GM10847 (cell line): ENCODE data around the gene SLC25A34.

ENCODE experiments used
- POLR2A ChIP-seq: IDR thresholded peaks from 2 replicates; pipeline ENCODE4 v1.6.1; 2011; ENCODE audit not compliant: insufficient read length; ENCODE audit errors: extremely low read depth

Gene SLC25A34

DNA sequence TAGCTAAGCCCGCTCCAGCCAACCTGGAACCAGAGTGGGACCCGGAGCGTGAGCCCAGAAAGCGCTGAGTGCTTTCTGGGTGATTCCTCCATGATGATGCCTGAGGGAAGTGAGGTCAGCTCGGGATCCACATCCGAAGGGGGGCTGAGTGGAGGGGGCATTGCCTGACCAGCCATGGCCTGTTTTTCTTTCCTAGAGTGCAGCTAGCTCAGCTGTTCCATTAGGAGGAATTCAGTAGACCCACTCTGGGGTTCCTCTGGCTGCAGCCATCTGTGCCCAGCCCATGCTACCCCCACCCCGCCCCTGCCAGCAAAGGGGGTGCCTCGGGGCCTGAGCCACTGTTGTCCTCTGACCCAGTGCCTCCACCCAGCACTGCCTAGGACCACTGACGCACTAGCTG lies 9.6 kb upstream of the SLC25A34 start:
- no peak for TF ChIP-seq POLR2A

DNA sequence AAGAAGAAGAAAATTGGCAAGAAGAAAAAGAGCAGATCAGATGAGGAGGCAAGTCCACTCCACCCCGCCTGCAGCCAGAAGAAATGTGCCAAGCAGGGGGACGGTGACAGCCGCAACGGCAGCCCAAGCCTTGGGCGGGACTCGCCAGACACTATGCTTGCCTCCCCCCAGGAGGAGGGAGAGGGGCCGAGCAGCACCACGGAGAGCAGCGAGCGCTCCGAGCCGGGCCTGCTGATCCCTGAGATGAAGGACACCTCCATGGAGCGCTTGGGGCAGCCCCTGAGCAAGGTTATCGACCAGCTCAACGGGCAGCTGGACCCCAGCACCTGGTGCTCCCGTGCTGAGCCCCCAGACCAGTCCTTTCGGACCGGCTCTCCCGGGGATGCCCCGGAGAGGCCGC lies 9.0 kb upstream of the SLC25A34 start:
- TF ChIP-seq POLR2A = no peak

DNA sequence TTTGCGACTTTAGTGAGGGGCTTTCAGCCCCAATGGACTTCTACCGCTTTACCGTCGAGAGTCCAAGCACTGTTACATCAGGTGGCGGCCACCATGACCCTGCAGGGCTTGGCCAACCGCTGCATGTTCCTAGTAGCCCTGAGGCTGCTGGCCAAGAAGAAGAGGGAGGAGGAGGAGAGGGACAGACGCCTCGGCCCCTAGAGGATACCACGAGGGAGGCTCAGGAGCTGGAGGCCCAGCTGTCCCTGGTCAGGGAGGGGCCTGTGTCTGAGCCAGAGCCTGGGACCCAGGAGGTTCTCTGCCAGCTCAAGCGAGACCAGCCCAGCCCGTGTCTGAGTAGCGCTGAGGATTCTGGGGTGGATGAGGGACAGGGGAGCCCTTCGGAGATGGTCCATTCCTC lies 8.6 kb upstream of the SLC25A34 start:
- no peak for TF ChIP-seq POLR2A

DNA sequence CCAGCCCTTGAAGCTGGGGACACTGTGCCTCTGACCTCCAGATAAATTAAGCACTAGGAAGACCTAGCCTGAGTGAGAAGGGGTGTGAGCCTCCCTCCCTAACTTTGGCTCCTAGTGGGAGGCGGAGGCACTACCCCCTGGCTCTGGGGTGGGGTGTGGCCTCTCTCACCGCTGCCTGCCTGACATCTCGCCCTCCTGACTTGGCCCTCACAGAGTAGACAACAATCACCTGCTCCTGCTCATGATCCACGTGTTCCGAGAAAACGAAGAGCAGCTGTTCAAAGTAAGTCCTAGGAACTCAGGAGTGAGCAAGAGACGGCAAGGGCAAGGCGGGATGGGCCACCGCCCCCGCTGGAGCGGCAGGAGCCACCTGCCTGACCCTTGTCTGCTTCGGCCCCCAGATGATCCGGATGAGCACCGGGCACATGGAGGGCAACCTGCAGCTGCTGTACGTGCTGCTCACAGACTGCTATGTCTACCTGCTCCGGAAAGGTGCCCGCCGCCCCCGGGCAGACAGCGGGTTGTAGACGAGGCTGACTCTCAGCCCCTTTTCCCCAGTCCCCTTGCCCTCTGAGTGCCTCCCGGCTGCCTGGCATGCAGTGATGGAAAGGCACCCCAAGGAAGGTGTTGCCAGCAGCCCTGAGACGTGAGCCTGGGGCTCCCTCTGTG lies 8.1 kb upstream of the SLC25A34 start:
- no peak for TF ChIP-seq POLR2A

DNA sequence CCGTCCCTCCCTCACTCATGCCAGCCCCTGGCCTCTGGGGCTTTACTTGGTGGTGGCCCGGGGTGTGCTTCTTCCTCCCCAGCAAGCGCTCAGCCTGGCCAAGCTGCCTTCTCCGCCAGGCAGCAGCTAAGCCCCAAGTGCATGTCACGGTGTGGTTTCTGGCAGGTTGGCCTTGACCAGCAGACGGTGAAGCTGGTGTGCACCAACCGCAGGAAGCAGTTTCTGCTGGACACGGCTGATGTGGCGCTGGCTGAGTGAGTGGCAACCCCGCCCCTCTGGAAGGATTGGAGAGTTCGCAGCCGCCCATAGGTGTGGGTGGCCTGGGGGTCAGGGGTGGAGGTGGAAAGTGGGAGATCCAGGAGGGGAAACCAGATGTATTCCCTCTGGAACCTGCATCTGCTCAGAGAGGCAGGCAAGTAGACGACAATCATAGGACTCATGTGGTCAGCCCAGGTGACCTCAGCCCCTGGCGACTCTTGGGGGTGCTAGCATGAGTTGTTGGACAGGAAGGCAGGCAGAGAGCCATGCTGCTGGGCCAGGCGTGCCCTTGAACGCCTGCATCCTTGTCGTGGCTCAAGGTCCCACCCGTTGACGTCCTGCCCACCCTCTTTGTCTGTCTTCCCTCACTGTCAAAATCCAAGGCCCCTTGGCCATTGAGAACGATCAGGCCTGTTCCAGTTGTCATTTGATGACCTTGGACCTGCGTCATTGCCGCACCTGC lies 7.0 kb upstream of the SLC25A34 start:
- no peak for TF ChIP-seq POLR2A

DNA sequence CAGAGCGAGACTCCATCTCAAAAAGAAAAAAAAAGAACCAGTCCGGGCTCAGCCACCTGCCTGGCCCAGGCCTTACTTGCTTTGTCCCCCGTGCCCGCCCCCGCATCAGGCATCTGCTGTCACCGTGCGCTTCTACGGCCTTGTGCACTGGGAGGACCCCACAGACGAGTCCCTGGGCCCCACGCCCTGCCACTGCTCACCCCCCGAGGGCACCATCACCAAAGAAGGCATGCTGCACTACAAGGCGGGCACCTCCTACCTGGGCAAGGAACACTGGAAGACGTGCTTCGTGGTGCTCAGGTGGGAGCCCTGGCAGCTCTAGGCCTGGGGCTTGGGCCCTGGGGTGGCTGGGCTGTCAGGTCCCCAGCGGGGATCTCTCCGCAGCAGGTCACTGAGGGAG lies 5.6 kb upstream of the SLC25A34 start:
- TF ChIP-seq POLR2A = no peak

DNA sequence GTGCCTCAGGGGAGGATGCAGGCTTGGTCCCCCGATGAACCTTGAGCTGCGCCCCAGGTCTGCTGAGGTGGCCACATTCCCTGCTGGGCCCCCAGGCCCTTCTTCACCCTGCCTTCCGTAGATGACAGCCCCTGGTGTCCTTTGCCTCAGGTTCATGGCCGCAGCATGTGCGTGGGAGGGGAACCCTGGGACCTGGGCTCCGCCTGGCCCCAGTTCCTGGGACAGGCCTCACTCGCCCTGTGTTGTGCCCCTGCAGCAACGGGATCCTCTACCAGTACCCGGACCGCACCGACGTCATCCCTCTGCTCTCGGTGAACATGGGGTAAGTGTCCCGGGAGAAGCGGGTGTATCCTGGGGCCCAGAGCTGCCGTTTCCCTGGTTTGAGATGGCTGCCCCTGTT lies 5.1 kb upstream of the SLC25A34 start:
- no peak for TF ChIP-seq POLR2A

DNA sequence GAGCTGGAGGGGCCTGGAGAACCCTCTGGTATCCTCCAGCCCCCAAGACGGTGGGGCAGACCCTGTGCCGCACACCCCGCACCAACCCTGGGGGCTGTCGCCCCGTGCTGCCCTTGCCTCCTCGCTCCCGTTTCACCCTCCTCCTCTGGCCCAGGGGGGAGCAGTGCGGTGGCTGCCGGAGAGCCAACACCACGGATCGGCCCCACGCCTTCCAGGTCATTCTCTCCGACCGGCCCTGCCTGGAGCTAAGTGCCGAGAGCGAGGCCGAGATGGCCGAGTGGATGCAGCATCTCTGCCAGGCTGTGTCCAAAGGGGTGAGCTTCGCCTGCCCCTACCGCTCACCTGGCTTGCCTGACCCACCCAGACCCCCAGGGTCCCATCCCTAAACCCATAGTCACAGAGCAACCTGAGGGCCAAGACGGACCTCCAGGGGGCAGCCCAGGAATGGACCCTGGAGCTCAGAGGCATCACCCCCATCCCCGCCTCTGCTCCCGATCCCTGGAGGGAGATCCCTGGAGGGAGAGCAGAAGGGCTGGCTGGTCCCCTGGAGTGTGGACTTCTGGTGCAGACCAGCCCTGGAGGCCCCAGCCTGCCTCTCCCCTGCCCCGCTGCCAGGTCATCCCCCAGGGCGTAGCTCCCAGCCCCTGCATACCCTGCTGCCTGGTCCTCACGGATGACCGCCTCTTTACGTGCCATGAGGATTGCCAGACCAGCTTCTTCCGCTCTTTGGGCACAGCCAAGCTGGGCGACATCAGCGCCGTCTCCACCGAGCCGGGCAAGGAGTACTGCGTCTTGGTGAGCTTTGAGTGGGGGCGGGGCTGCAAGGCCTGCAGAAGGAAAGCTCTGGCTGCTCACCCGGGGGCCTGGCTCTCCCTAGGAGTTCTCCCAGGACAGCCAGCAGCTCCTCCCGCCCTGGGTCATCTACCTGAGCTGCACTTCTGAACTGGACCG lies 4.0 kb upstream of the SLC25A34 start:
- no peak for TF ChIP-seq POLR2A

DNA sequence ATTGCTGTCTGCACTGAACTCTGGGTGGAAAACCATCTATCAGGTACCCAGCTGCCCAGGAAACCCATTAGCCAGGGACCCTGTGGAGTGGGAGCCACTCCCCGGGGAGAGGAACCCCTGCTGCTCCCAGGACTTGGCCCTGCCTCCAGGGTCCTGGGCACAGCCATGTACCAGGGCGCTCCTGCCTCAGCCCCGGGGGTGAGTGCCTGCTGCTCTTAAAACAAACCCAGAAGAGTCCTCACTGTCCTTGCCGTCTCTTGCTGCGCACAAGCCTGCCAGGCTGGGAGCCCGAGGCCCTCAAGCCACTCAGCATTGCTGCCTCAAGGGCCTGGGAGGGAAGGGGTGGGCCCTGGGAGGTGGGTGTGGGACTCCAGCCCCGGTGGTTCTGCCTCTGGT lies 3.4 kb upstream of the SLC25A34 start:
- TF ChIP-seq POLR2A = no peak

DNA sequence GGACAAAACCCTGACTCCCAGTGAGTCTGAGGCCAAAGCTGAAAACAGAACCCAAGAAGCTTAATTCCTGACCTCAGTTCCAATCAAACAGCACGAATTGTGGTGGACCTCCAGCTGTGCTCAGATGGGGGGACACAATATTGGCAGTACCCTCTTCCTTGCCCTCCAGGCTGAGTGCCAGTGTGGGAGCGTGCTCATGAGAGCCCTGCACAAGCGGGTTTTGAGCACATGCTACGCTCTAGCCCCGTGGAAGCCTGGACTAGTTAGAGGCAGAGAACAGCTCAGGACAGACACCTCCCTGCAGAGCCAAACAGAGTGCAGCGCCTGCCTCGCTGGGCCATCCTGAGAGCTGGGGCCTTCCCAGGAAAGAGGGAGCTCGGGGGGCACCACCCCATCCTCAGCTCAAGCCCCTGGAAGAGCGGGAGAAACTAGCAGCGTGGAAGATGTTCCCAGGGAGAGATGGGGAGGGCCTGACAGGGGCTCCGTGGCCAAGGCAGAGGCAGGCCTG lies 2.8 kb upstream of the SLC25A34 start:
- TF ChIP-seq POLR2A = no peak

DNA sequence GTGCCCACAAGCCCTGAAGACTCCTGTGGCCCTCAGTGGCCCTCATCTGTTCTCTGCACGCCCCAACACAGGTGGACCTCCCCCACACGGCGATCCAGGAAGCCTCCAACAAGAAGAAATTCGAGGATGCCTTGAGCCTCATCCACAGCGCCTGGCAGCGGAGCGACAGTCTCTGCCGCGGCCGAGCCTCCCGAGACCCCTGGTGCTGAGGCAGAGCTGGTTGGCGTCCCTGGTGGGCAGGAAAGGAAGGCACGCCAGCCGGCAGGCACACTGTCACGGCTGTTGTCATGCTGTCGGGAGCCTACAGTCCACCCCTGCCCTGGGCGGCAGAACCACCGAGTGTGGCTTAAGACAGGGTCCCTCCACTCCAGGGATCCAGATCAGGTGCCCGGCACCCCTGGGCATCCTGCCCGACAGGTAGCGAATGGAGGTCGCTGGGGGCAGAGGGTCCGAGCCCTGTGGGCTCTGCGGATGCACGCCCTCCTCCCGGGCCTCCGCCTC lies 2.3 kb upstream of the SLC25A34 start:
- no peak for TF ChIP-seq POLR2A

DNA sequence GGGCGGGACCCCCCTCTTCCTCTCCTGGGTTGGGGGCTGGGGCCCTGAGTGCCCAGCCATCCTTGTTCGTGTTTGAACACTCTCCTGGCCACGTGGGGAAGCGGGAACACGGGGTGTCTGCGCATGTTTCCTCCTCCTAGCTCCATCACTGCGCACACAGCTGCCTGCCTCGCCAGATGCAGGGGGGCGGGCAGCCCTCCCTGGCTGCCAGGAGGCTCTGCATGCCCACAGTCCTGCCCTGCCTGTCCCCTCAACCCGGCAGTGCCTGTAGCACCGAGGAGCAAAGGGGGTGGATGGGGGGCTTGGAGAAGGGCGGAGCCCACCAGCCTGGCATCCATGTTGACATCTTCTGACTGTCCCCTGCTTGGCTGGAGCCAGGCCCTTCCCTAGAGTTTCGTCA lies 1.8 kb upstream of the SLC25A34 start:
- TF ChIP-seq POLR2A = no peak

DNA sequence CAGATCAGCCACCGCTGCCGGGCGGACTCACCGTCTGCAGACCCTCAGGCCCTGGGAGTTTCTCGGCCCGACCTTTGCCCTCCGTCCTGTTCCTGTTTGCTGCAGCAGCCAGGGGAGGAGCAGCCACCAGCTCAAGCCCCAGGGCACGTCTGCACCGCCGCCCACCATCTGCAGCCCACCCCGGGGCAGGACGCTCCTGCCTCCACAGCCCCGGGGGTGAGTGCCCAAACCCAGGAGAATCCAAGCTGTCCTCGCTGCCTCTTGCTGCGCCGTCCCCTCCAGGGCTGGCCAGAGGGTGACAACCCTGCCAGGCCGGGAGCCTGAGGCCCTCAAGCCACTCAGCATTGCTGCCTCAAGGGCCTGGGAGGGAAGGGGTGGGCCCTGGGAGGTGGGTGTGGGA lies 1.2 kb upstream of the SLC25A34 start:
- no peak for TF ChIP-seq POLR2A

DNA sequence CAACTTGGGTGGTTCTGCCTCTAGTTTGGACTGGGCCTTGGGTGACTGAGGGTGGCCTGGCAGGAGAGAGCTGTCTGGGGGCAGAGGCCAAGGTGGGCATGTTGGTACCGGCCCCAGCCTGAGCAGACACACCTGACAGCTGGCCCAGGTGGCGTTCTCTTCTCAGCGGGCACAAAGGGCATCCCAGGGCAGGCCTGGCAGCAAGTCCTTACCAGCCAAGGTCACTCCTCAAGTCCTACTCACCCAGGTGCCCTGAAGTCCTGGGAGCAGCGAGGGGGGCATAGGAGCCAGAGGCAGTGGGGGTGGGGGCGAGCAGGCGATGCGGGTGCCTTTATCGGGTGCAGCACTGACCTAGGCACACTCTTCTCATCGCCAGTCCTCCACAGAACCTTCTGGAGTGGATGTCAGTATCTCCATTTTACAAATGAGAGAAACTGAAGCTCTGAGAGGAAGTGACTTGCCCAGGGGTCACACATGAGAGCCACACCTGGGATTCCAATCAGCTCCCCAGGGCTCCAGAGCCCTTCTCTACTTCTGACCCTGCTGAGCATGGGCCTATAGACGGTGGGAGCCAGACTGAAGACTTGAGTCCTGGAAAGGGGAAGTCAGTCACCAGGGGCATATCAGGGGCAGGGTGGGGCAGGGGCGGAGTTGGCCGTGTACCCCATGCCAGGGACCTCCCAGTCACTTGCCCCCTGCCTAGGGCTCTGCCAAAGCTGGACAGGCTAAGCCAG lies 587 bp upstream of the SLC25A34 start:
- TF ChIP-seq POLR2A = no peak

DNA sequence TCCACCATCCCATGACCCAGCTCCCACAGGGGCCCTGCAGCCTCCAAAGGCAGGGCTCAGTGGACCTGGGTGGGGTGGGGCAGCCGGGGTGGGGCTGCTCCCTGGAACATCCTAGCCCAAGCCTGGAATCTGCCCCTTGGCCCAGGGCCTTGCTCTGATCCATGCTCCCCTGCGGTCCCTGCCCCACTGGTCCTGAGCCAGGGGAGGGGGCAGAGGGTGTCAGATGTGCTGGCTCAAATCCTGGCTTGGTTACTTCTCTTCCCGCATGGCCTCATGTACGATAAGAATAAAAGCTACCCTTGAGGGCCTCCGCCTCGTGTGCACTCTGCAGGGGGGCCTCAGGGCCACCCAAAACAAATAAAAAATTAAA lies 819 bp downstream of the SLC25A34 start:
- no peak for TF ChIP-seq POLR2A
